Psoas muscle (tissue), 8 donors: Measurements from ENCODE around the gene C5orf15. TPM values are rescaled to one million over a fixed set of nuclear protein-coding genes. Genes with fewer than 3 reads are reported as not detected.

Experiments used
- ATAC-seq, 4 donors: fragments of 200-7000 bp; cut with Tn5 transposase; one replicate each; pipeline ENCODE4 v1.9.1; 2020; ENCODE audit warnings: moderate library complexity in 3 of 4, mild to moderate bottlenecking in 2 of 4
- DNase-seq, 2 donors: peaks; one replicate each; pipeline ENCODE4 v3.0.0-alpha.2; 2020
- H3K27ac ChIP-seq: fragments of 200-600 bp; one replicate; pipeline ENCODE4 v1.8.0; 2022
- H3K27me3 ChIP-seq, 3 donors: fragments of 200-600 bp in 1 of 3; one replicate each; pipeline versions ENCODE4 v1.6.1 to v1.8.0; 2013 to 2022; ENCODE audit warnings: low read length in 2 of 3, mild to moderate bottlenecking in 2 of 3, moderate library complexity in 1 of 3; ENCODE audit not compliant: insufficient read depth in 3 of 3
- H3K36me3 ChIP-seq, 2 donors: fragments of 200-600 bp in 1 of 2; one replicate each; pipeline versions ENCODE4 v1.6.1 to v1.8.0; 2013 to 2022; ENCODE audit warnings: low read depth in 1 of 2, mild to moderate bottlenecking in 1 of 2, moderate library complexity in 1 of 2; ENCODE audit not compliant: insufficient read depth in 1 of 2
- H3K4me1 ChIP-seq: fragments of 200-600 bp; one replicate; pipeline ENCODE4 v1.8.0; 2022
- H3K4me3 ChIP-seq: fragments of 200-600 bp; one replicate; pipeline ENCODE4 v1.8.0; 2022; ENCODE audit warnings: mild to moderate bottlenecking
- H3K9me3 ChIP-seq: fragments of 200-600 bp; one replicate; pipeline ENCODE4 v1.8.0; 2022
- WGBS, 3 donors: extraction: QIAGEN DNeasy Blood & Tissue Kit; methylation state at CpG; one replicate each; pipeline versions ENCODE4 v1.1.6 to v1.1.7; 2013; 5-methylcytosine and 5-hydroxymethylcytosine counted together
- intact Hi-C, 2 donors: fragments of 100-400 bp; cut with DNase I; formaldehyde crosslinking; loops; one replicate each; pipeline versions ENCODE4 v1.11.0 to v1.14.2; 2022
- polyA plus RNA-seq, 3 donors: library from polyadenylated mRNA; stranded (reverse); fragments of 200-250 nt; gene quantifications; one replicate each; pipeline ENCODE4 v1.2.3, GENCODE V29; 2013
- total RNA-seq, 4 donors: library from RNA; stranded (reverse); fragmentation: NEBNext Ultra II Directional in 2 of 4; extraction: Animal tissue kit (Norgen Biotek cat#: 25700) in 2 of 4; gene quantifications; one replicate each; pipeline versions ENCODE4 v1.2.1 to v1.2.4, GENCODE V29; 2021 to 2023
- TF ChIP-seq, protein P1 (sequence below): fragments of 200-600 bp; IDR thresholded peaks from one replicate; pipeline ENCODE4 v1.8.0; 2022; ENCODE audit warnings: antibody characterized with exemption
- donor health status: healthy with polysubstance abuse.
- donor health status: DM: no; HTN: no; CAD: no; lungs with moderate emphysema.
- donor health status: Bipolar disorder and iron deficiency.
- donor health status: healthy.
- donor health status: DM: yes; HTN: yes; CAD: no.
- donor health status: DM: no; HTN: no; CAD: no.
- donor health status: DM: no; HTN: no; CAD: no.
- donor health status: DM: yes; HTN: yes; CAD: no.

The C5orf15 gene
- total and polyA plus RNA-seq, 7 donors, result 12.7 to 29.8 (median 13.9) TPM

- Histone ChIP-seq H3K27me3 (no peaks in the 10 kb centered on the region), H3K4me3 (no peak overlapping the region), H3K27ac (no peak overlapping the region), H3K9me3 (no peaks in the 10 kb centered on the region), H3K36me3 (no peaks in the 10 kb centered on the region), H3K4me1 (no peaks in the 10 kb centered on the region)
- ATAC-seq (no peak), DNase-seq (no peak)
- intact Hi-C loops, result no loop called here
- TF ChIP-seq, protein P1, sequence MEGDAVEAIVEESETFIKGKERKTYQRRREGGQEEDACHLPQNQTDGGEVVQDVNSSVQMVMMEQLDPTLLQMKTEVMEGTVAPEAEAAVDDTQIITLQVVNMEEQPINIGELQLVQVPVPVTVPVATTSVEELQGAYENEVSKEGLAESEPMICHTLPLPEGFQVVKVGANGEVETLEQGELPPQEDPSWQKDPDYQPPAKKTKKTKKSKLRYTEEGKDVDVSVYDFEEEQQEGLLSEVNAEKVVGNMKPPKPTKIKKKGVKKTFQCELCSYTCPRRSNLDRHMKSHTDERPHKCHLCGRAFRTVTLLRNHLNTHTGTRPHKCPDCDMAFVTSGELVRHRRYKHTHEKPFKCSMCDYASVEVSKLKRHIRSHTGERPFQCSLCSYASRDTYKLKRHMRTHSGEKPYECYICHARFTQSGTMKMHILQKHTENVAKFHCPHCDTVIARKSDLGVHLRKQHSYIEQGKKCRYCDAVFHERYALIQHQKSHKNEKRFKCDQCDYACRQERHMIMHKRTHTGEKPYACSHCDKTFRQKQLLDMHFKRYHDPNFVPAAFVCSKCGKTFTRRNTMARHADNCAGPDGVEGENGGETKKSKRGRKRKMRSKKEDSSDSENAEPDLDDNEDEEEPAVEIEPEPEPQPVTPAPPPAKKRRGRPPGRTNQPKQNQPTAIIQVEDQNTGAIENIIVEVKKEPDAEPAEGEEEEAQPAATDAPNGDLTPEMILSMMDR, result no peak
- WGBS, 3 donors, result 71 to 80% (median 79%) methylated on average over 6 of the region's 6 CpGs
Measured at GRCh38 chr5:133910571-133910970, 57.9 kb downstream of the C5orf15 start.

- Histone ChIP-seq H3K9me3 (no peaks in the 10 kb centered on the region), H3K4me1 (no peaks in the 10 kb centered on the region), H3K27ac (no peak overlapping the region), H3K36me3 (no peaks in the 10 kb centered on the region), H3K27me3 (no peaks in the 10 kb centered on the region), H3K4me3 (no peak overlapping the region)
- ATAC-seq (no peak), DNase-seq (no peak)
- 89 to 95% (median 90%) methylated on average over 4 of the region's 4 CpGs for WGBS, 3 donors
- TF ChIP-seq, protein P1, result no peak
- intact Hi-C loops, result no loop called here
Measured at GRCh38 chr5:133909603-133910002, 58.8 kb downstream of the C5orf15 start.

GRCh38 chr5:133907075-133907474 is 61.4 kb downstream of the C5orf15 start:
- Histone ChIP-seq H3K4me3 (no peak overlapping the region), H3K27ac (no peak overlapping the region), H3K9me3 (no peaks in the 10 kb centered on the region), H3K36me3 (no peaks in the 10 kb centered on the region), H3K27me3 (no peaks in the 10 kb centered on the region), H3K4me1 (no peaks in the 10 kb centered on the region)
- WGBS, 3 donors, result 61 to 67% (median 61%) methylated on average over 9 of the region's 9 CpGs
- ATAC-seq (peak; percentile 42 to 77 (median 65)), DNase-seq (peak; percentile 29 to 64)
- TF ChIP-seq, protein P1, result no peak
- intact Hi-C loops, result no loop called here

GRCh38 chr5:133906303-133906702 is 62.1 kb downstream of the C5orf15 start:
- 89 to 94% (median 92%) methylated on average over 6 of the region's 6 CpGs for WGBS, 3 donors
- H3K4me1 ChIP-seq, result no peaks in the 10 kb centered on the region
- DNase-seq, result no peak
- no peak overlapping the region for H3K4me3 ChIP-seq
- H3K36me3 ChIP-seq, result no peaks in the 10 kb centered on the region
- no peak for ATAC-seq
- no peaks in the 10 kb centered on the region for H3K27me3 ChIP-seq
- H3K9me3 ChIP-seq, result no peaks in the 10 kb centered on the region
- intact Hi-C loops, result no loop called here
- no peak overlapping the region for H3K27ac ChIP-seq
- TF ChIP-seq, protein P1, result no peak

Other genes starting within 250 kb of the C5orf15 start
- gene VDAC1, start 36.4 kb upstream of the C5orf15 start, total RNA-seq, result 100 to 1,000 TPM; 389 to 592 (median 473) TPM
- 100 to 1,000 TPM; 525 to 576 (median 529) TPM for gene VDAC1, start 36.4 kb upstream of the C5orf15 start, polyA plus RNA-seq
- gene TCF7, start 146.1 kb upstream of the C5orf15 start, total RNA-seq, result 1 to 10 TPM in 2 of 4 donors, under 1 TPM in 2; 0.74 to 2.0 (median 1.0) TPM
- gene TCF7, start 146.1 kb upstream of the C5orf15 start, polyA plus RNA-seq, result 1 to 10 TPM in 2 of 3 donors, under 1 TPM in 1; 0.24 to 2.6 (median 1.0) TPM
- gene SKP1, start 208.3 kb upstream of the C5orf15 start, total RNA-seq, result 100 to 1,000 TPM; 341 to 485 (median 393) TPM
- 1,000 to 10,000 TPM in 1 of 3 donors, 100 to 1,000 TPM in 2; 581 to 1,174 (median 638) TPM for gene SKP1, start 208.3 kb upstream of the C5orf15 start, polyA plus RNA-seq